Activated T-cell treated with anti-CD3 and anti-CD28 coated beads for 48 hours (primary cell): ENCODE measurements around the gene ACOT6.
A peak's percentile ranks its signal among the peaks of the same experiment; 100 is the strongest.
"Not testable (repeated sequence)": the region's sequence is repeated elsewhere in the genome, so short reads cannot be mapped to it uniquely, and the experiment has no call there.

ENCODE experiments used
- DNase-seq: peaks from one replicate; pipeline ENCODE4 v3.0.0-alpha.2; 2020; ENCODE audit warnings: low read depth

ACOT6 gene

GRCh38 chr14:73599499-73599898 is 12.8 kb upstream of the ACOT6 start:
- DNase-seq: no peak

DNA sequence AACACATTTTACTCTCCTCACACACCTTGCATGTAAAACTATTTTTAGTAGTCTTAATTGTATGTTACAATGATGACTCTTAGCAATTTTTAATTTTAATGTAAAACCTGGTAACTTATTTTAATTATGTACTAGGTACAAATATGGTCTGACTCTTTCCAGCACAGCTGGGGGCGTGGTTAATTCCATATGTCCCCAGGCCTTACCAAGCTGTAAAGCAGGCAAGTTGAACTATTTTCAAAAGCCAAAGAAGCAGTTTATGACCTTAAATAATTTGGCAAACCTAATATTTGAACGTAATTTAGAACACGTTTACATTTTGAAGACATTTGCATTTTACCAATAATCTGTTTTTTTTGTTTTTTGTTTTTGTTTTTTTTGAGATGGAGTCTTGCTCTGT is 9.3 kb upstream of the ACOT6 start:
- no peak for DNase-seq

- DNase-seq: no peak
These were observed 6.0 kb upstream of the ACOT6 start for GRCh38 chr14:73606271-73606670.

DNA sequence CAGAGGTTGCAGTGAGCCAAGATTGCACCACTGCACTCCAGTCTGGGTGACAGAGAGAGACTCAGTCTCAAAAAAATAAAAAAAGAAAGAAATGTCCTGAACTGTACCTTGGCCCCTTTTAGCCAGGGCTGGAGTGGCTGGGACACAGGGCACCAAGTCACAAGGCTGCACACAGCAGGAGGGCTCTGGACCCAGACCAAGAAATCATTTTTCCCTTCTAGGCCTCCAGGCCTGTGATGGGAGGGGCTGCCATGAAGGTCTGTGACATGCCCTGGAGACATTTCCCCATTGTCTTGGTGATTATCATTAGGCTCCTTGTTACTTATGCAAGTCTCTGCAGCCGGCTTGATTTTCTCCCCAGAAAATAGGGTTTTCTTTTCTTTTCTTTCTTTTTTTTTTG is 5.1 kb upstream of the ACOT6 start:
- DNase-seq: no peak

DNA sequence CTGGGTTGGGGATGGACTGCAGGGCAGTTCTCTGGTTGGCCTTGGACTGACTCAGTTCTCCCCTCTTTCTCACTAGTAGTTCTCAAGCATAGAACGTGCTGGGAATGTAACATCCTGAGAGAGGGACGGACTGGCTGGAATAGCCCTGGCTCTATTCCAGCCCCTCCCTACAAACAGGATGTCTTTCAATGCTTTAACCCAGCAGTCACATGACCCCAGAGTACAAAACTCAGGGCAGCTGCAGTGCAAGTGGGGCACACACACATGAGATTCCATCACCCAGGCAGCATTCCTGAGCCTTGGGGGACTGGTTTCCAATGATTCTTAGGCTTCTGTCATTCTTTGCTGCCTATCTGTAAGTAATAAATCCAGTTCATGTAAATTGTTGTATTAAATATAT is 1.6 kb upstream of the ACOT6 start:
- DNase-seq: no peak

DNA sequence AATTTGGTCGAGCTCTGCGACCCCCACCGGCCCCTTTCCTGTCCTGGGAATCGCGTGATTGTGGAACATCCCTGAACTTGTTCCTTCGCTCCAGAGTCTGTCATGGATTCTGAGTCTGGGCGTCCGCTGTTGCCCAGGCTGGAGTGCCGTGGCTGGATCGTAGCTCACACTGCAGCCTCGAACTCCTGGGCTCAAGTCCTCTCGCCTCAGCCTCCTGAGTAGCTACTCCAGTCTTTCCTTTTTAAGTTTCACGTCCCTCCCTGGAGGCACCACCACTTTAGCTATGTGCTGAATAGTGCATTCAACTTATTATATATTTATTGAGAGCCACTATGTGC is 698 bp downstream of the ACOT6 start:
- DNase-seq: no peak

GRCh38 chr14:73613419-73613963 is 1.2 kb downstream of the ACOT6 start:
- no peak for DNase-seq

DNA sequence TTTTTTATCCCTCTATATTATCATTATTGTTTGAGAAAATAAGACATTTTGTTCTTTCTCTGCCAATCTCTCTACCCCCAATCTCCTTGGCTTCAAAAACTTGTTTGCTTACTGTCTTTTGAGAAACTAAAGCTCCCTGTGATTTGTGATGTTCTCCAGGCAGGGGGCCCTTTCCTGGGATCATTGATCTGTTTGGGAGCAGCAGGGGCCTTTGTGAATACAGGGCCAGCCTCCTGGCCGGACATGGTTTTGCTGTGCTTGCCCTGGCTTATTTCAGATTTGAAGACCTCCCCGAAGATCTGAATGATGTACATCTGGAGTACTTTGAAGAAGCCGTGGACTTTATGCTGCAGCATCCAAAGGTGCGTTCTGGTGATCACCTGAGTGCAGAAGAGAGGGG is 4.5 kb downstream of the ACOT6 start:
- no peak for DNase-seq

DNA sequence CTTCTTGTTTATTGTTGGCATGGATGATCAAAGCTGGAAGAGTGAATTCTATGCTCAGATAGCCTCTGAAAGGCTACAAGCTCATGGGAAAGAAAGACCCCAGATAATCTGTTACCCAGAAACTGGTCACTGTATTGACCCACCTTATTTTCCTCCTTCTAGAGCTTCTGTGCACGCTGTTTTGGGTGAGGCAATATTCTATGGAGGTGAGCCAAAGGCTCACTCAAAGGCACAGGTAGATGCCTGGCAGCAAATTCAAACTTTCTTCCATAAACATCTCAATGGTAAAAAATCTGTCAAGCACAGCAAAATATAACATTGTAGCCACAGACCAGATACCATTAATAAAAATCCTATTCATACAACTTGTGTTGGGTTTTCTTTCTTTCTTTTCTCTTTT is 7.2 kb downstream of the ACOT6 start:
- no peak for DNase-seq

- no peak for DNase-seq
These were observed 8.0 kb downstream of the ACOT6 start for GRCh38 chr14:73620268-73620667.

DNA sequence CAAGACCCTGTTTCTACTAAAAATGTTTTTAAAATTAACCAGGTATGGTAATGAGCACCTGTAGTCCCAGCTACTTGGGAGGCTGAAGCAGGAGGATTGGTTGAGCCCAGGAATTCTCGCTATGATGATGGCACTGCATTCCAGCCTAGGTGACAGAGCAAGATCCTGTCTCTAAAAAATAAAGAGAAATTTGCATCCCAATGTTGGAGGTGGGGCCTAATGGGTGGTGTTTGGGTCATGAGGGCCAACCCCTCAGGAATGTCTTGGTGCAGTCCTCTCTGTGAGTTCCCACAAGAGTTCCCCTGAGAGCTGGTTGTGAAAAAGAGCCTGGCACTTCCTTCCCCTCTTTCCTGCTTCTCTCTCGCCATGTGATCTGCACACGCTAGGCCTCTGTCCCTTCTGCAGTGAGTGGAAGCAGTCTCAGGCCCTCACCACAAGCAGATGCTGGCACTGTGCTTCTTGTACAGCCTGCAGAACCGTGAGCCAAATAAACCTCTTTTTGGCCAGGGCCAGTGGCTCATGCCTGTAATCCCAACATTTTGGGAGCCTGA is 11.3 kb downstream of the ACOT6 start:
- DNase-seq: no peak

DNA sequence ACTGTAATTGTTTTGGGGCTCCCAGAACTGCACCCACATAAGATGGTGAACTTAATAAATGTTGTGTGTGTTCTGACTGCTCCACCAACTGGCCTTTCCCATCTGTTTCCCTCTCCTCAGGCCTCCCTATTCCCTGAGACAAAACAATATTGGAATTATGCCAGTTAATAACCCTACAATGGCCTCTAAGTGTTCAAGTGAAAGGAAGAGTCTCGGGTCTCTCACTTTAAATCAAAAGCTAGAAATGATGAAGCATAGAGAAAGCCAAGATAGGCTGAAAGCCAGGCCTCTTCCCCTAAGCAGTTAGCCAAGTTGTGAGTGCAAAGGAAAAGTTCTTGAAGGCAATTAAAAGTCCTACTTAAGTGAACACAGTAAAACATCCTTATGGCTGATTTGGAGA is 13.4 kb downstream of the ACOT6 start:
- no peak for DNase-seq

- DNase-seq: no peak
These were observed 14.8 kb downstream of the ACOT6 start for GRCh38 chr14:73627151-73627558.

DNA sequence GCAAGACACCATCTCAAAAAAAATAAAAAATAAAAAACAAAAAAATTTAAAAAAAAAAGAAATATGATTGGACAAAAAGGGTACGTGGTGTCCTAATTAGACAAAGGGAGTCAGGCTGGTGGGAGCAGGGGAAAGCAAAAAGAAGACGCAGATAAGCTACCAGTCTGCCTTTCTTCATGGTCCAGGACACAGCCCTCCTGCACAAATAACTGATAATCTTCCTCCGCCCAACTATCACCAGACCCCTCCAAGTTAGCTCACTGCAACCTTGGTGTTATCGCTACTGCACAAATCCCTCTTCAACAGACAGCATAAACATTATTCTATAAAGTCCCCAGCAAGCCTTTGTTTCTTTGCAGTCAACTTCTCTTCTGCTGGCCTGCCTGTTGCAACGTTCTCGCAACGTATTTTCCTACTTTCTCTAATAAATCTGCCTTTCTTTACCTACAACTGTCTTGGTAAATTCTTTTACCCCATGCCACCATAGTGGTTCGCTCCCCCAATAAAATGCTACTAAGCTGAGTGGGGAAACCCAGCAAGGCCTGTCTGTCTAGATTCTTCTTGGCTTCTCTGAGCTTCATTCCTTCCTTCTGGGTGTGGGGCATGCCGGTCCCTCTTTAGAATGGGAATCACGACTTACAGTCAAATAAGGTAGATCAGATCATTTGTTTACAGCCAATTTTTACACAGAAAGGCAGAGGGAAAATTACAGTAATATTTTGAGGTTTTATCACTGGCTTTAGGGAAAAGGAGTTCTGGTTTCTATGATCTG is 17.9 kb downstream of the ACOT6 start:
- DNase-seq: no peak

GRCh38 chr14:73633116-73634010 is 21.0 kb downstream of the ACOT6 start:
- DNase-seq: peak; percentile 37

DNA sequence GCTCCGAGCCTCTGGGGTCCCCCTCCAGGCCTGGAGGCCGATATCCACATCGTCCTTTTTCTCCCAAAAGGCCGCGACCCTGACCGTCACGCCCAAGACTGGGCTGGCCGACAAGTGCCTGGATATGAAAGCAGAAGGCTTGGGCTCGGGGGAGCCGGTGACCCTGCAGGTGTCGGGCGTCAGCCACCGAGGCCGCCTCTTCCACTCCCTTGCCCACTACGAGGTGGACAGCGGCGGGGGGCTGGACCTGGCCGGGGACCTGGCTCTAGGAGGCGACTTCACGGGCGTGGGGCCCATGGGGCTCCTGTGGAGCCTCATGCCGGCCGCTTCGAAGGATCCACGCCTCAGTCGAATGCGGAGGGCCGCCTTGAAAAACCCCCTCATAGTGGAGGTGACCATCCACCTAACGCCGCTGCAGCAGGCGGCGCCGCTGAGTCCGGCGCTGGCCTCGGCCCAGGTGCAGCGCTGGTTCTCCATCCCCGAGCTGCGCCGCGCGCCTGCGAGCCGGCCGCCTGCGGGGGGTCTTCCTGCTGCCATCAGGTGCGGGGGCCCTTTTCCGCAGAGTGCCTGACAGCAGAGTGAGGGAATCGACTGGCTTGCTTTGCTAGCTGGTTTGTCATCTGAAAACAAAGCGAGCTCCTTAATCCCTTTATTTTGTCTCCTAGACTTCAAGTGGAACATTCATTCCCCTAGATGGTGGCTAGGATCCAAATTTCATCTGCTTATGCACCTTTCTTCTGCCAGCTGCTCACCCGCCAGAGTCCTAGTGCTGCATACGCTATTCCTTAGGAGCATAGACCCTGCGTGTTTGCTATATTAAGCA is 21.9 kb downstream of the ACOT6 start:
- DNase-seq: no peak

DNA sequence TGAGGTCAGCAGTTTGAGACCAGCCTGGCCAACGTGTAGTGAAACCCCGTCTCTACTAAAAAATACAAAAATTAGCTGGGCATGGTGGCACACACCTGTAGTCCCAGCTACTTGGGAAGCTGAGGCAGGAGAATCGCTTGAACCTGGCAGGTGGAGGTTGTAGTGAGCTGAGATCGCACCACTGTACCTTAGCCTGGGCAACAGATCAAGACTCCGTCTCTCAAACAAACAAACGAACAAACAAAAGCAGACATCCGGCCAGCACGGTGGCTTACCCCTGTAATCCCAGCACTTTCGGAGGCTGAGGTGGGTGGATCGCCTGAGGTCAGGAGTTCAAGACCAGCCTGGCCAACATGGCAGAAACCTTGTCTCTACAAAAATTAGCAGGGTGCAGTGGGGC is 24.0 kb downstream of the ACOT6 start:
- DNase-seq: not testable (repeated sequence)

DNA sequence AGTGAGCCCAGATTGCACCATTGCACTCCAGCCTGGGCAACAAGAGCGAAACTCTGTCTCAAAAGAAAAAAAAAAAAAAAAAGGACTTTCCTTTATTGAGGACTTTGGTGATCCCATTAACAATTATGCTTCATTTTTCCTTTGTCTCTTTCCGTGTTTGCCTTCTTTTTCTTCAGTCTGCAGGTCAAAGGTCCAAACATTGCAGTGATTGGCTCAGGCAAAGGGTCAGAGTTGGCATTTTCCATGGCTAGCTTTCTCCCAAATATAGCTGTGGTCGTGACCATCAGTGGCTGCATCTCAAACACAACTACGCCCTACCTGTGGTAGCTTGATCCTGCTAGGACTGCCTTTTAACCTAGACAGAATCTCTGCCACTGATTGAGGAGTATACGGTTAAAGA is 25.5 kb downstream of the ACOT6 start:
- no peak for DNase-seq

GRCh38 chr14:73640796-73641365 is 28.6 kb downstream of the ACOT6 start:
- DNase-seq: no peak

GRCh38 chr14:73644531-73645247 is 32.4 kb downstream of the ACOT6 start, which contains the start of gene DNAL1:
TSS of gene DNAL1 (plus strand) at chr14:73644986. CDS start at chr14:73645040, 54 bp downstream.
- DNase-seq: peak; percentile 93

- no peak for DNase-seq
These were observed 32.9 kb downstream of the ACOT6 start for GRCh38 chr14:73645248-73645610.
